Ascending aorta (tissue), 2 donors: ENCODE results near the gene MSH2. TPM values are rescaled to one million over a fixed set of nuclear protein-coding genes. Genes with fewer than 3 reads are reported as not detected.
"Not testable (repeated sequence)": the region's sequence is repeated elsewhere in the genome, so short reads cannot be mapped to it uniquely, and the experiment has no call there.

Experiments used
- DNase-seq, 2 donors: peaks; one replicate each; pipeline ENCODE4 v3.0.0-alpha.2; 2019; ENCODE audit warnings: low spot score in 2 of 2
- H3K27ac ChIP-seq, 2 donors: fragments of 200-600 bp; sonication (generic); one replicate each; pipeline ENCODE4 v1.5.1; 2016 to 2017; ENCODE audit warnings: mild to moderate bottlenecking in 1 of 2
- H3K27me3 ChIP-seq: fragments of 200-600 bp; sonication (generic); one replicate; pipeline ENCODE4 v1.5.1; 2017
- H3K36me3 ChIP-seq, 2 donors: fragments of 200-600 bp; sonication (generic); one replicate each; pipeline ENCODE4 v1.5.1; 2016
- H3K4me1 ChIP-seq, 2 donors: fragments of 200-600 bp; sonication (generic); one replicate each; pipeline ENCODE4 v1.5.1; 2016 to 2017; ENCODE audit warnings: mild to moderate bottlenecking in 1 of 2
- H3K4me3 ChIP-seq, 2 donors: fragments of 200-600 bp; sonication (generic); one replicate each; pipeline ENCODE4 v1.5.1; 2016 to 2017; ENCODE audit warnings: mild to moderate bottlenecking in 1 of 2
- H3K9me3 ChIP-seq, 2 donors: fragments of 200-600 bp; sonication (generic); one replicate each; pipeline ENCODE4 v1.5.1; 2016
- CTCF ChIP-seq, 3 experiments: fragments of 200-600 bp in 2 of 3; fragments of 450-650 bp in 1 of 3; sonication (generic) in 2 of 3; IDR thresholded peaks; one replicate each; pipeline ENCODE4 v1.5.1; 2016 to 2019; ENCODE audit warnings: antibody characterized with exemption in 3 of 3, mild to moderate bottlenecking in 1 of 3, moderate library complexity in 1 of 3
- intact Hi-C: fragments of 100-400 bp; cut with DNase I; formaldehyde crosslinking; loops from one replicate; pipeline ENCODE4 v1.15.1; 2023
- total RNA-seq: library from RNA; depleted of rRNA; stranded (reverse); fragments of >200 nt; gene quantifications from one replicate; pipeline ENCODE4 v1.1.0, GENCODE V29; 2016

Gene MSH2
- total RNA-seq, 1 donor from 2014 or later = 7.5 TPM

GRCh38 chr2:47402555-47402804, 476 bp upstream of the MSH2 start:
- Histone ChIP-seq H3K36me3 (no peaks in the 10 kb centered on the region), H3K4me1 (peaks cover 4 to 9% of the 10 kb centered on the region in 2 donors), H3K27ac (peak overlapping the region; percentile 12 to 22), H3K9me3 (no peaks in the 10 kb centered on the region), H3K4me3 (peak overlapping the region; percentile 68 to 94), H3K27me3 (no peaks in the 10 kb centered on the region)
- TF ChIP-seq CTCF (IDR thresholded peaks at IDR 0.05) = no peak
- DNase-seq = no peak
- intact Hi-C loops = no loop called here

- Histone ChIP-seq H3K4me3 (peak overlapping the region; percentile 68 to 94), H3K9me3 (no peaks in the 10 kb centered on the region), H3K4me1 (peaks cover 4 to 9% of the 10 kb centered on the region in 2 donors), H3K27me3 (no peaks in the 10 kb centered on the region), H3K27ac (no peak overlapping the region), H3K36me3 (no peaks in the 10 kb centered on the region)
- no peak for TF ChIP-seq CTCF (IDR thresholded peaks at IDR 0.05)
- intact Hi-C loops = no loop called here
- DNase-seq = no peak
These were observed 745 bp downstream of the MSH2 start for GRCh38 chr2:47403609-47404193.

- Histone ChIP-seq H3K27me3 (no peaks in the 10 kb centered on the region), H3K4me3 (peak overlapping the region in 1 of 2 donors; percentile 94), H3K27ac (no peak overlapping the region), H3K36me3 (no peaks in the 10 kb centered on the region), H3K9me3 (no peaks in the 10 kb centered on the region), H3K4me1 (peaks cover 4 to 9% of the 10 kb centered on the region in 2 donors)
- intact Hi-C loops = no loop called here
- TF ChIP-seq CTCF (IDR thresholded peaks at IDR 0.05) = no peak
- no peak for DNase-seq
These were observed 1.4 kb downstream of the MSH2 start for GRCh38 chr2:47404356-47404755.

GRCh38 chr2:47405757-47406156, 2.8 kb downstream of the MSH2 start:
- no peak for DNase-seq
- no peak for TF ChIP-seq CTCF (IDR thresholded peaks at IDR 0.05)
- intact Hi-C loops = no loop called here

GRCh38 chr2:47406649-47407330, 3.8 kb downstream of the MSH2 start:
- intact Hi-C loops = not testable (repeated sequence)

More at GRCh38 chr2:47405757-47406156, 2.8 kb downstream of the MSH2 start:
- H3K36me3 ChIP-seq = no peaks in the 10 kb centered on the region
- H3K27me3 ChIP-seq = no peaks in the 10 kb centered on the region
- H3K27ac ChIP-seq = no peak overlapping the region
- H3K4me1 ChIP-seq = peaks cover 4 to 9% of the 10 kb centered on the region in 2 donors
- no peak overlapping the region for H3K4me3 ChIP-seq
- H3K9me3 ChIP-seq = no peaks in the 10 kb centered on the region

GRCh38 chr2:47407976-47408375, 5.0 kb downstream of the MSH2 start:
- H3K27ac ChIP-seq, intact Hi-C loops, H3K9me3 ChIP-seq: not testable (repeated sequence)

More at GRCh38 chr2:47406649-47407330, 3.8 kb downstream of the MSH2 start:
- H3K4me3 ChIP-seq, DNase-seq, H3K4me1 ChIP-seq, H3K36me3 ChIP-seq, H3K27me3 ChIP-seq, H3K27ac ChIP-seq, H3K9me3 ChIP-seq: not testable (repeated sequence)

More at GRCh38 chr2:47407976-47408375, 5.0 kb downstream of the MSH2 start:
- not testable (repeated sequence) for H3K4me1 ChIP-seq, H3K36me3 ChIP-seq, DNase-seq, H3K4me3 ChIP-seq, H3K27me3 ChIP-seq
